LoVo (cell line): ENCODE measurements around the gene ACOD1.
"Not testable (repeated sequence)": the region's sequence is repeated elsewhere in the genome, so short reads cannot be mapped to it uniquely, and the experiment has no call there.

ENCODE experiments used
- DNase-seq: peaks from one replicate; pipeline ENCODE4 v3.0.0-alpha.2; 2016; ENCODE audit warnings: low spot score

The ACOD1 gene

GRCh38 chr13:76953968-76954367 is 5.7 kb downstream of the ACOD1 start:
- no peak for DNase-seq

- no peak for DNase-seq
Measured at GRCh38 chr13:76954538-76954937, 6.2 kb downstream of the ACOD1 start.

- no peak for DNase-seq
Measured at GRCh38 chr13:76955193-76955592, 6.9 kb downstream of the ACOD1 start.

GRCh38 chr13:76955661-76956060 is 7.3 kb downstream of the ACOD1 start:
- no peak for DNase-seq

- DNase-seq = no peak
Measured at GRCh38 chr13:76958841-76959432, 10.6 kb downstream of the ACOD1 start.

GRCh38 chr13:76959734-76960133 is 11.4 kb downstream of the ACOD1 start:
- not testable (repeated sequence) for DNase-seq

GRCh38 chr13:76965759-76966421 is 17.6 kb downstream of the ACOD1 start:
- no peak for DNase-seq

GRCh38 chr13:76967031-76967430 is 18.7 kb downstream of the ACOD1 start:
- DNase-seq = no peak

GRCh38 chr13:76968041-76968440 is 19.7 kb downstream of the ACOD1 start:
- no peak for DNase-seq

GRCh38 chr13:76969488-76970365 is 21.4 kb downstream of the ACOD1 start:
- no peak for DNase-seq

GRCh38 chr13:76971215-76971614 is 22.9 kb downstream of the ACOD1 start:
- DNase-seq = no peak

GRCh38 chr13:76971851-76972829 is 23.8 kb downstream of the ACOD1 start:
- no peak for DNase-seq

GRCh38 chr13:76973920-76974617 is 25.8 kb downstream of the ACOD1 start:
- no peak for DNase-seq

- DNase-seq = no peak
Measured at GRCh38 chr13:76974618-76974975, 26.3 kb downstream of the ACOD1 start.

- no peak for DNase-seq
Measured at GRCh38 chr13:76975863-76976262, 27.6 kb downstream of the ACOD1 start.

GRCh38 chr13:76976490-76976889 is 28.2 kb downstream of the ACOD1 start:
- DNase-seq = no peak

GRCh38 chr13:76976929-76977328 is 28.6 kb downstream of the ACOD1 start:
- no peak for DNase-seq

- peak; percentile 69 for DNase-seq
Measured at GRCh38 chr13:76980075-76980718, 31.9 kb downstream of the ACOD1 start.

GRCh38 chr13:76982061-76982460 is 33.8 kb downstream of the ACOD1 start:
- no peak for DNase-seq

- DNase-seq = no peak
Measured at GRCh38 chr13:76983676-76984075, 35.4 kb downstream of the ACOD1 start.

GRCh38 chr13:76991432-76991795 is 43.1 kb downstream of the ACOD1 start:
- DNase-seq = no peak
